Right ventricle myocardium superior (tissue), 1 donor: Measurements from ENCODE around the gene KAT7. TPM values are rescaled to one million over a fixed set of nuclear protein-coding genes. Genes with fewer than 3 reads are reported as not detected.

Experiments used
- ATAC-seq: fragments of 200-7000 bp; cut with Tn5 transposase; one replicate; pipeline ENCODE4 v1.9.1; 2020; ENCODE audit warnings: mild to moderate bottlenecking; ENCODE audit not compliant: poor library complexity
- DNase-seq: peaks from one replicate; pipeline ENCODE4 v3.0.0-alpha.2; 2020
- intact Hi-C: fragments of 100-400 bp; cut with DNase I; formaldehyde crosslinking; loops from one replicate; pipeline ENCODE4 v1.11.2; 2022
- long read RNA-seq: library from polyadenylated mRNA; unstranded; transcript quantifications from one replicate; pipeline ENCODE4 v2.0.0, GENCODE V29; 2021
- total RNA-seq: library from RNA; stranded (reverse); fragmentation: NEBNext Ultra II Directional; extraction: Animal tissue kit (Norgen Biotek cat#: 25700); gene quantifications from one replicate; pipeline ENCODE4 v1.2.1, GENCODE V29; 2021
- donor health status: DM: no; HTN: yes; CAD: no; lungs with severe emphysema.

Gene KAT7
- total RNA-seq, result 42.5 TPM
- long read RNA-seq, full-length matches to known transcripts, result 46 of 56 reads
- long read RNA-seq, partial matches to known transcripts, result 9 of 56 reads
- long read RNA-seq, other reads (novel, unspliced or antisense), result 1 of 56 reads

- ATAC-seq (peak; percentile 94), DNase-seq (peak; percentile 99)
- intact Hi-C loops, result no loop called here
Measured at GRCh38 chr17:49788478-49789242, at the start of gene KAT7. Gene KAT7, plus strand, starts transcription at chr17:49788681. Its CDS starts 154 bp downstream, at chr17:49788835.

GRCh38 chr17:49739641-49740271 lies 48.7 kb upstream of the KAT7 start:
- intact Hi-C loops, result no loop called here
- ATAC-seq (peak; percentile 77), DNase-seq (peak; percentile 93)

GRCh38 chr17:49741009-49741691 lies 47.3 kb upstream of the KAT7 start:
- DNase-seq (no peak), ATAC-seq (peak; percentile 2)
- intact Hi-C loops, result no loop called here

DNA sequence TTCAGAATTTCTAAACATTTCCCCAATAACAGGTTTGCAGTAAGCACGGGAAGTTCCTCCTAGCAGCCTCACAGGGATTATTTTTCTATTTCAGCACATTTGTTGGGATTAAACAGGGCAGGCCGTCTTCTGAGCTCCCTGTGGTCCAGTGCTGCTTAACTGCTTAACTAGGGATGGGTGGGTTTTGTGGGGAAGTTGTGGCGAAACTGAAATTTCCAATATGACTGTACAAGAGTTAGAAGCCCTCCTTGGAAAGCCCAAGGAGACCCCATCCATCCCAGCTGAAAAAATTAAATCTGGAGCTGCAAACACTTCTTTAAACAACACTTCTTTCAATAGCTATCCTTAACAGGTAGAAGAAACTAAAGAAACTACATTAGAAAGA lies 46.8 kb upstream of the KAT7 start:
- DNase-seq (no peak), ATAC-seq (no peak)
- intact Hi-C loops, result no loop called here

DNA sequence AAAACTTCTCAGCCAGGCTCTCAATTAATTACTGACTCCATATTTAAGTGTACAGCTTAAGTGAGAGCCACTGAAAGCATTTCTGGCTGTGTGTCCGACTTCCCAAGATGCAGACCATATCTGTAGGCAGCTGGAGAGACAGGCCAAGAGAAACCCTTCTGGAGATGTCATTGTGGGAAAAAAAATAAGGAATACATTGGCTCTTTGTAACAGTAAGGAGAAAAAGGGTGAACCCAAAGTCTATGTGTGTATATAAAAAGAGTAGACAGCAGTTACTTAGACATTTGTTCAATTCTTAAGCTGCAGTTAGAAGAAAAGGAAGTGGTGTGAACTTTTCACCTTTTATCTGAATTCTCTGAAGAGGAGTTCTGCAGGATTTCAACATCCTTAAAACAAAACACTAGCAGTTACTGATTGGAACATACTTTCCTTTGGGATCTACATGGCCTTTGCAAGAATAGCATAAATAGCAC lies 46.3 kb upstream of the KAT7 start:
- ATAC-seq, result peak; percentile 47

DNA sequence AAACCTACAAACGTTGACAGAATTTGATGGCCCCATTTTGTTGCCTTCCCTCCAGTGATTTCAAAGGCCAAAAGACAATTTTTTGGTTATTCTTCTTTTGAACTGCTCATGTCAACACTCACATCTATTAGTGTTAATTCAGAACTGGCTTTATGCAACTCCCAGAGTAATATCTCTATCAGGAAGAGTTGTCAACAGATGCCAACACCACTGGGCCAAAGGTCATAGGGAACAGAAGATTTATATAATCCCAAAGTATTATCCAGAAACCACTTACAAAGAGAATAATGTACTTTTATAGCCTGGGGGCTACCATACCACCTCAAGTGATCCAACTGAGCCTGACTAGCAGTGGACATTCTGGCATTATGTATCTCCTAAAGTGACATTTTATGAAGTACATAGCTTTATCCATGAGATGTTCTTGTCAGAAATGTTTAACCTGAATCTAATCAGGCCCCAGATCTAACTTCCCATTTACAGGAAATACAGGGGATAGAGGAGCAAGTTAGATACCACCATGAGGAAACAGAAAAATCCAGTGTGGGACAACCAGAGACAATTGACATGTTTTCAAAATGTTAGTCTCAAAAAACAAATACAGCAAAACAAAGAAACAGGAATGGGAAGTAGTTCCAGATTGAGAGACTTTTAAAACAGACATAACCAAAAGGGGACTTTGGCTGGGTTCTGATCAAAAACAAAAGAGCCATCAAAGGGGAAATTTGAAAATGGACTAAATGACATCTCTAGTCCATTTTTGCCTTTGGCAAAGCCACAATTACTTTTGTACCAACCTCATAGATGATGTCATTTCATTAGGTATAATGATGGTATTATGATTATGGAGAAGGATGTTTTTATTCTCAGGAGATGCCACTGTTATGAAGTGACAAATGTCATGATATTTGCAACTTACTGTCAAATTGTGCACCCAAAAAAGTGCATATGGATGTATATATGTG lies 43.0 kb upstream of the KAT7 start:
- ATAC-seq, result no peak
- intact Hi-C loops, result no loop called here
- DNase-seq, result no peak

More for the DNA sequence above, 46.3 kb upstream of the KAT7 start:
- intact Hi-C loops, result no loop called here
- DNase-seq, result no peak

DNA sequence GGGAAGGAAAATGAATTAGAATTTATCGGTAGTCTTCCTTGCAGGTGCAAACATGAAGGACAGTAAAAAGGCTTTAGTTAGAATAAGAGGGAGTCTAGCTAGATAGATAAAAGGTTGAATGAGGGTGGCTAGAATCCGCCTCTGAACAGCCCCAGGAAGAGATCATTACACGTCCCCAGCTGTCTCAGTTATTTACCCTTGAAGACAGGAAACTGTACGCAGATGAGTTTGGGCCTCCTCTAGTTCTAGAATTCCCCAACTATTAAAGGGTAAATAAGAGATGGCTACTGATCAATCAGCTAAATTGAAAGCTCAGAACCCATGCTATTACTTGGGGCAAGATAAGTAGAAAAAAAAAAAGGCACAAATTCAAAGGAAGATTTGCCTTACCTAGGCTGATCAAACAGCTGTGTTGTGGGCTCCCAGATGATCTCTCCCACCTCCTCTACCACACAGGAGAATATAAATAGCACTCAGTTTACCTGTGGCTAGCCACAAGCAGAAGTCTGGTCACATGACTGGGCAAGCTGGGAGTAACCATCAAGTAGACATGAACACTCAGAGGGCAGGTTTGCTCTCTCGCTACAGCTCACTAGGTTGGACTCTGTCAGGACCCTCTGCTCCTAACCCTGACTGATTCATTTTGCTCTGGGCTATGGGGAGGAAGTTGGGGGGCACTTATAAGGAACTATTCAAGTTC lies 41.5 kb upstream of the KAT7 start:
- intact Hi-C loops, result no loop called here
- no peak for ATAC-seq

DNA sequence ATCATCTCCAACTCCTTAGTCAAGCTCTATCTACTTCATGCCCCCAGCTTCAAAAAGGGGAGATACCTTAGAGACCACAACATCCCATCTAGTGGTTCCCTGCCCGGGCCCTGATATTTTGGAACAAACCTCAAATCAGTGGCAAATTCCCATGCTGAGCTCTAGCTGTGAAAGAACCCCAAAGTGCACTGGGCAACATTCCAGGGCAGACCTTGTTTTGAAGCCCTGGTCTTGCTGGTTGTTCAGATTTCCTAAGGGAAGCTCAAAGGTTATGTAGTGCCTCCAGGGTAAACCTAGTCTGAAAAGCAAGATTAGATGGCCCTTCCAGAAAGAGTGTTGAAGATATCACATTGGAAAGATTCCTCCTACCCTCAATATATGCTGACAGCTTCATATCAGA lies 40.8 kb upstream of the KAT7 start:
- DNase-seq (no peak), ATAC-seq (no peak)
- intact Hi-C loops, result no loop called here

More for the DNA sequence above, 41.5 kb upstream of the KAT7 start:
- no peak for DNase-seq

GRCh38 chr17:49748223-49748622 lies 40.3 kb upstream of the KAT7 start:
- DNase-seq (no peak), ATAC-seq (no peak)
- intact Hi-C loops, result no loop called here

- DNase-seq, result no peak
- intact Hi-C loops, result no loop called here
- ATAC-seq, result no peak
Measured at GRCh38 chr17:49748791-49749190, 39.7 kb upstream of the KAT7 start.

DNA sequence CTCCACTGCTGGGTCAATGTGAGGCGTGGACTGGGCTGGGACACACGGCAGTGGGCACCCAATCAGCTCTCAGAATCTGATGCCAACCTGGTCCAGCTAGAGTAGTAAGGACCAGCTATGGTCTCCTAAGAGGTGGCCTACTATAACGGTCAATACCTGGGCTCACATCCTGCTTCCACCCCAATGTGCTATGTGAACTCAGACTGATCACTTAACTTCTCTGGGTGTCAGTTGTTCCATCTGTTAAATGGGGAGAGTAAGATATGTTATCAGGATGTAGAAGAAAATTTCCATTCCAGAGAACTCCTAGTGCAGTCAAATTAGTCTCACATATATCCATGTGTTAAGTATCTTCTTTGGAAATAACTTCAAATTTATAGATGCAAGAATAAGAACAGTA lies 38.8 kb upstream of the KAT7 start:
- intact Hi-C loops, result no loop called here
- ATAC-seq (no peak), DNase-seq (no peak)

DNA sequence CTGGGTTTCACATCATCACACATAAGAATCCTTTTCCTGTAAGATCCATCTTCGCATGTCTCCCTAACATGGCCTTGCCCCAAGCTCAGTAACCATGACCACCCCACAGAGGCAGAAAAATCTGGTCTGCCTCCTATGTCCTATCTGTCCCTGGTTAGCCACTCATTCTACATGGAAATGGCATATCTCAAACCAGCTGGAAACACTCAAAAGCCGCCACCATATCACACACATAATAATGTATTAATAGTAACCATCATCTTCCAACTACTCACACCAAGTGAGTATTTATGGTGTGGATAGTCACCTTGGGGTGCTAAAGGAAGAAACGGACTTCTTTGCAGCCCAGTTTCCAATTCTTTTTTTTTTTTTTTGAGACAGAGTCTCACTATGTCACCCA lies 36.0 kb upstream of the KAT7 start:
- intact Hi-C loops, result no loop called here
- peak; percentile 26 for ATAC-seq
- no peak for DNase-seq

DNA sequence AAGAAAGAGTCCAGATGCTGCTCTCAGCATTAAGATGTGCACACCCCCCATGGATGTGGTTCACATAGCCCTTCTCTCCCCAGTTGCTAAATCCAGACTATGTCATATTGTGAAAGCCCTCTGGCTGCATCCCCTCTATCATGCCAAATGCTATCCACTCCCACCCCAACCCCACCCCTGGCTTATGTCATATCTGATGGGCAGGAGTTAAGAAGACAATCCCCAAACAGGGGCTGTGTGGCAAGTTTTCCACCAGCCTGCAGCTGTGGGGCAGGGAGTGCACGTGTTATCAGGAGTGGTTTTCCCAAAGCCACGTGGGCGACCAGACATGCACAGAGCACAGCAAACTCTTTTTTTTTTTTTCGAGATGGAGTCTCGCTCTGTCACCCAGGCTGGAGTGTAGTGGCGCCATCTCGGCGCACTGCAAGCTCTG lies 34.5 kb upstream of the KAT7 start:
- ATAC-seq (peak; percentile 67), DNase-seq (peak; percentile 68)
- intact Hi-C loops, result no loop called here

- no peak for DNase-seq
- no peak for ATAC-seq
- intact Hi-C loops, result no loop called here
Measured at GRCh38 chr17:49755663-49756283, 32.7 kb upstream of the KAT7 start.

- DNase-seq, result no peak
- intact Hi-C loops, result no loop called here
- peak; percentile 23 for ATAC-seq
Measured at GRCh38 chr17:49756323-49757150, 31.9 kb upstream of the KAT7 start.

DNA sequence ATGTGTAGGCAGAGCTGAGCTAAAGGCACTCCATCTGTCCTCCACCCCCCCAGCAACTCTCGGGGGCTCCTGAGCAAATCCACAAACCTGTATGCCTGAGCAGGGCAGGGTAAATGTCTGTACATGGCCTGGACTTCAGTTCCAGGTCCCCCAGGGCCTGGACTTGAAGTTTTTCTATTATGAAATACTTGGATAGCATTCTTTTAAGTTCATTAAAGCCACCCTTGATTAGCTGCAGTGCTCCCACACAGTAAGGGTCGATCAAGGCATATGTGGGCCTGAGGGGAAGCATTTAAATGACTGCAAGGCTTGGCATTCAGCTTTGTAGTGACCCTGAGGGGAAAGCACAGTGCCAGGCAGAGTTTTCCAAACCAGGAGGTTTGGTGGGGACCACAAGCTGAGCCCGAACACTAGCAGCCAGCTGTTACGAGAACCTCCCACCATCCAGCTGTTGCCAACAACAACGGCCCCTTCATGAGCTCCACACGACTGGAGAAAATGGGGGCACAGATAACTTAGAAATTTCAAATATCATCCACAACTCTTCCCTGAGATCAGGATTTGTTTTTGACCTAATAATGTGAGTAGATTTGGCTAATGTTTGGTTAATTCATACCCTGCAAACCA lies 31.2 kb upstream of the KAT7 start:
- ATAC-seq, result peak; percentile 49
- intact Hi-C loops, result no loop called here
- DNase-seq, result no peak
